ENCODE results near the gene SSB.
"Not testable (repeated sequence)": the region's sequence is repeated elsewhere in the genome, so short reads cannot be mapped to it uniquely, and the experiment has no call there.

SSB gene

GRCh38 chr2:169819106-169819505 is 20.4 kb downstream of the SSB start:
- CTCF ChIA-PET = interaction anchor here (1.0 kb wide), 1 partner anchor 8 kb away, joined by 3 read pairs; the partner anchor contains the start of gene UBR3
- DNase-seq (ENCODE audit: extremely low spot score) = no peak

GRCh38 chr2:169820101-169820500 is 21.4 kb downstream of the SSB start:
- POLR2A ChIA-PET; CTCF ChIA-PET; DNase-seq (ENCODE audit: extremely low spot score): not testable (repeated sequence)

More at GRCh38 chr2:169819106-169819505, 20.4 kb downstream of the SSB start:
- TF ChIP-seq PKNOX1 (IDR thresholded peaks at IDR 0.05) (no peak), SP1 (IDR thresholded peaks at IDR 0.05) (no peak), NFRKB (IDR thresholded peaks at IDR 0.05) (no peak), CTBP1 (IDR thresholded peaks at IDR 0.05; ENCODE audit: borderline replicate concordance) (no peak), ARNT (IDR thresholded peaks at IDR 0.05) (no peak), ELF4 (IDR thresholded peaks at IDR 0.05) (no peak), TARDBP (IDR thresholded peaks at IDR 0.05) (no peak), FOXM1 (IDR thresholded peaks at IDR 0.05; ENCODE audit: borderline replicate concordance) (no peak), FOXK2 (IDR thresholded peaks at IDR 0.05) (no peak), SUZ12 (IDR thresholded peaks at IDR 0.05) (no peak), BHLHE40 (IDR thresholded peaks at IDR 0.05; ENCODE audit: borderline replicate concordance) (no peak), FOXA1 (IDR thresholded peaks at IDR 0.05) (no peak), L3MBTL2 (conservative IDR thresholded peaks at IDR 0.05) (no peak), ZNF384 (IDR thresholded peaks at IDR 0.05) (no peak), HDGF (IDR thresholded peaks at IDR 0.05; ENCODE audit: borderline replicate concordance) (no peak)
- POLR2A ChIA-PET = interaction anchor here (1.2 kb wide), 1 partner anchor 9 kb away, joined by 6 read pairs; no protein-coding TSS in a partner anchor

- ChIA-PET POLR2A (no interaction called here), CTCF (no interaction called here)
- TF ChIP-seq ARNT (IDR thresholded peaks at IDR 0.05) = no peak
- TF ChIP-seq LEF1 (IDR thresholded peaks at IDR 0.05; ENCODE audit: borderline replicate concordance) = no peak
- TF ChIP-seq HDGF (IDR thresholded peaks at IDR 0.05; ENCODE audit: borderline replicate concordance) = no peak
- no peak for TF ChIP-seq ZNF384 (IDR thresholded peaks at IDR 0.05)
- no peak for TF ChIP-seq TARDBP (IDR thresholded peaks at IDR 0.05)
- TF ChIP-seq PKNOX1 (IDR thresholded peaks at IDR 0.05) = no peak
- no peak for TF ChIP-seq NFRKB (IDR thresholded peaks at IDR 0.05)
- TF ChIP-seq ELF4 (IDR thresholded peaks at IDR 0.05) = no peak
- no peak for TF ChIP-seq SP1 (IDR thresholded peaks at IDR 0.05)
- no peak for TF ChIP-seq CTBP1 (IDR thresholded peaks at IDR 0.05; ENCODE audit: borderline replicate concordance)
- TF ChIP-seq FOXA1 (IDR thresholded peaks at IDR 0.05) = no peak
- no peak for DNase-seq (ENCODE audit: extremely low spot score)
Observed at GRCh38 chr2:169822036-169822435, 23.4 kb downstream of the SSB start.

GRCh38 chr2:169822785-169823392 is 24.2 kb downstream of the SSB start:
- TF ChIP-seq SP1 (IDR thresholded peaks at IDR 0.05) = no peak
- no peak for TF ChIP-seq PKNOX1 (IDR thresholded peaks at IDR 0.05)
- TF ChIP-seq ELF4 (IDR thresholded peaks at IDR 0.05) = no peak
- no peak for TF ChIP-seq L3MBTL2 (conservative IDR thresholded peaks at IDR 0.05)
- DNase-seq (ENCODE audit: extremely low spot score) = no peak
- CTCF ChIA-PET = no interaction called here
- POLR2A ChIA-PET = no interaction called here

GRCh38 chr2:169823996-169824372 is 25.3 kb downstream of the SSB start:
- CTCF ChIA-PET = interaction anchor here (0.8 to 1.7 kb wide), 4 partner anchors 10 to 108 kb away, joined by 3 to 7 read pairs (median 4); no protein-coding TSS in a partner anchor
- peak; percentile 9 for DNase-seq (ENCODE audit: extremely low spot score)
- POLR2A ChIA-PET = interaction anchor here (1.1 kb wide), 2 partner anchors 53 to 59 kb away, joined by 3 to 7 read pairs; no protein-coding TSS in a partner anchor
- TF ChIP-seq LEF1 (IDR thresholded peaks at IDR 0.05; ENCODE audit: borderline replicate concordance) = no peak
- TF ChIP-seq L3MBTL2 (conservative IDR thresholded peaks at IDR 0.05) = no peak; the same call in 1 of the 2 replicates

- ChIA-PET CTCF (interaction anchor here (0.5 to 1.7 kb wide), 5 partner anchors 9 to 107 kb away, joined by 3 to 7 read pairs (median 4); no protein-coding TSS in a partner anchor), POLR2A (interaction anchor here (0.6 to 1.1 kb wide), 3 partner anchors 41 to 58 kb away, joined by 3 to 7 read pairs (median 3); no protein-coding TSS in a partner anchor)
- peak; percentile 82 for DNase-seq (ENCODE audit: extremely low spot score)
- no peak for TF ChIP-seq BHLHE40 (IDR thresholded peaks at IDR 0.05; ENCODE audit: borderline replicate concordance)
- peak; percentile 76 for TF ChIP-seq L3MBTL2 (conservative IDR thresholded peaks at IDR 0.05)
Observed at GRCh38 chr2:169824373-169825333, 26.0 kb downstream of the SSB start, which contains the start of gene METTL5. Gene METTL5 (minus strand): TSS chr2:169824905. CDS start chr2:169824597, 308 bp downstream.

Data from HEK293T (cell line).